KMS-11 (cell line): Measurements from ENCODE around the gene ADNP.

Experiments
- H2AFZ ChIP-seq: fragments of 200-600 bp; sonication (generic); 2 replicates; pipeline ENCODE4 v1.6.1; 2016; ENCODE audit warnings: antibody characterized with exemption, mixed run types, low read depth
- H3K27ac ChIP-seq: fragments of 200-600 bp; sonication (generic); 2 replicates; pipeline ENCODE4 v1.6.1; 2016; ENCODE audit warnings: mild to moderate bottlenecking, mixed run types
- H3K27me3 ChIP-seq: fragments of 200-600 bp; sonication (generic); 2 replicates; pipeline ENCODE4 v1.6.1; 2017; ENCODE audit warnings: mild to moderate bottlenecking, low read depth, mixed run types, moderate library complexity; ENCODE audit not compliant: insufficient read depth
- H3K36me3 ChIP-seq: fragments of 200-600 bp; sonication (generic); 2 replicates; pipeline ENCODE4 v1.6.1; 2017; ENCODE audit warnings: mild to moderate bottlenecking, mixed run types; ENCODE audit not compliant: insufficient read depth
- H3K4me1 ChIP-seq: fragments of 200-600 bp; sonication (generic); 2 replicates; pipeline ENCODE4 v1.6.1; 2016; ENCODE audit warnings: mild to moderate bottlenecking, low read depth, mixed run types; ENCODE audit not compliant: poor library complexity, severe bottlenecking
- H3K4me2 ChIP-seq: fragments of 200-600 bp; sonication (generic); 2 replicates; pipeline ENCODE4 v1.7.0; 2016; ENCODE audit warnings: mild to moderate bottlenecking, mixed run types
- H3K4me3 ChIP-seq: fragments of 200-600 bp; sonication (generic); IDR thresholded peaks from 2 replicates; pipeline ENCODE4 v1.6.1; 2017; ENCODE audit warnings: low read depth, low read length, mixed read lengths; ENCODE audit not compliant: insufficient read depth
- H3K79me2 ChIP-seq: fragments of 200-600 bp; sonication (generic); 2 replicates; pipeline ENCODE4 v1.6.1; 2016; ENCODE audit warnings: low read depth, mixed run types; ENCODE audit not compliant: insufficient read depth
- H3K9ac ChIP-seq: fragments of 200-600 bp; sonication (generic); 2 replicates; pipeline ENCODE4 v1.6.1; 2016; ENCODE audit warnings: mild to moderate bottlenecking, mixed run types
- H4K20me1 ChIP-seq: fragments of 200-600 bp; sonication (generic); 2 replicates; pipeline ENCODE4 v1.6.1; 2016; ENCODE audit warnings: mild to moderate bottlenecking, mixed run types; ENCODE audit not compliant: insufficient read depth
- CTCF ChIP-seq: fragments of 200-600 bp; sonication (generic); conservative IDR thresholded peaks from 2 replicates; pipeline ENCODE4 v1.6.1; 2017; ENCODE audit warnings: low read depth, mild to moderate bottlenecking, antibody characterized with exemption, low read length, moderate library complexity, mixed read lengths

Gene ADNP

GRCh38 chr20:50866036-50866685 lies 65.1 kb downstream of the ADNP start:
- Histone ChIP-seq H3K9ac (no peak overlapping the region), H3K79me2 (no peaks in the 10 kb centered on the region), H3K27ac (no peak overlapping the region), H3K4me1 (no peaks in the 10 kb centered on the region), H2AFZ (no peak overlapping the region), H3K4me3 (no peak overlapping the region), H3K4me2 (no peak overlapping the region), H3K36me3 (no peaks in the 10 kb centered on the region), H3K27me3 (no peaks in the 10 kb centered on the region), H4K20me1 (no peaks in the 10 kb centered on the region)
- TF ChIP-seq CTCF: no peak

DNA sequence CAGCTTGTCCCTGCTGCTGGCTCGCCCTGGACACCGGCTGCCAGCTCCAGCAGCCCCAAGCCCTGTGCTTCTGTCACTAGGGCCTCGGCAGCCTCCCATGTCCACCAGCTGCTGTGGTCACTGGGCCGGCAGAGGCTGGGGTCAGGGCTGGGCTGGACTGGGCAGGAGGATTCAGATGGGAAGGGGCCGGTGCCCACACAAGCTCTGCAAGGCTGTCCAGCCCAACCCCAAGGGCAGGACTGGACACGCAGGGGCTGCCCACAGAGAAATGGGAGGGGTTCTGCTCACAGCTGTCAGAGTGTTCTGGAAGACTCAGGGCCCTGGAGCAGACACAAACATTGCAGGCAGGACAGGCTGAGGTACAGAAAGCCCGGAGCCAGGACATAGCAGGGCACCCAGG lies 65.6 kb downstream of the ADNP start:
- Histone ChIP-seq H3K27me3 (no peaks in the 10 kb centered on the region), H3K4me3 (no peak overlapping the region), H3K36me3 (no peaks in the 10 kb centered on the region), H3K4me1 (no peaks in the 10 kb centered on the region), H3K79me2 (no peaks in the 10 kb centered on the region), H3K9ac (no peak overlapping the region), H4K20me1 (no peaks in the 10 kb centered on the region), H2AFZ (no peak overlapping the region), H3K27ac (no peak overlapping the region), H3K4me2 (no peak overlapping the region)
- TF ChIP-seq CTCF: no peak

GRCh38 chr20:50865114-50865513 lies 66.1 kb downstream of the ADNP start:
- no peak overlapping the region for H2AFZ ChIP-seq
- H3K27me3 ChIP-seq: no peaks in the 10 kb centered on the region
- H3K4me3 ChIP-seq: no peak overlapping the region
- H4K20me1 ChIP-seq: no peaks in the 10 kb centered on the region
- H3K27ac ChIP-seq: no peak overlapping the region
- H3K4me1 ChIP-seq: no peaks in the 10 kb centered on the region
- TF ChIP-seq CTCF: no peak
- no peaks in the 10 kb centered on the region for H3K36me3 ChIP-seq
- no peak overlapping the region for H3K9ac ChIP-seq
- H3K79me2 ChIP-seq: no peaks in the 10 kb centered on the region
- no peak overlapping the region for H3K4me2 ChIP-seq

DNA sequence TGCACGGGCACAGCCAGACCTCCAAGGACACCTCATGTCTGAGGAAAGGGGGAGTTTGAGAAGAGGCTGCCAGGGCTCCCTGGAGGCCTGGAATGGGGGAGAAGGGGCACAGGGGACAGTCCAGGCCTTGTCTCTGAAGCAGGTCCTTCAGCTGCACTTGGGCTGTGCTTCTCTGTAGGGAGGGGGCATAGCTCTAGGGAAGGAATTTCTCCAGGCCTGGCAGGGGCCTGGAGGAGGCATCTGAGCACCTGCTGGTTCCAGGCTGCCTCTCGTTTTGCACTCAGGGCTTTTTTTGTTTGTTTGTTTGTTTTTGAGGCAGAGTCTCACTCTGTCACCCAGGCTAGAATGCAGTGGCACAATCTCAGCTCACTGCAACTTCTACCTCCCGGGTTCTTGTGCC lies 68.7 kb downstream of the ADNP start:
- no peak overlapping the region for H2AFZ ChIP-seq
- H3K4me1 ChIP-seq: no peaks in the 10 kb centered on the region
- no peak for TF ChIP-seq CTCF
- no peaks in the 10 kb centered on the region for H3K79me2 ChIP-seq
- no peak overlapping the region for H3K4me2 ChIP-seq
- no peaks in the 10 kb centered on the region for H3K27me3 ChIP-seq
- no peak overlapping the region for H3K9ac ChIP-seq
- H4K20me1 ChIP-seq: no peaks in the 10 kb centered on the region
- H3K4me3 ChIP-seq: no peak overlapping the region
- H3K36me3 ChIP-seq: no peaks in the 10 kb centered on the region
- H3K27ac ChIP-seq: no peak overlapping the region
